ENCODE measurements around the gene RUBCNL. TPM values are rescaled to one million over a fixed set of nuclear protein-coding genes. Genes with fewer than 3 reads are reported as not detected.

The RUBCNL gene
- total RNA-seq, 1 experiment from 2014 or later = not detected

DNA sequence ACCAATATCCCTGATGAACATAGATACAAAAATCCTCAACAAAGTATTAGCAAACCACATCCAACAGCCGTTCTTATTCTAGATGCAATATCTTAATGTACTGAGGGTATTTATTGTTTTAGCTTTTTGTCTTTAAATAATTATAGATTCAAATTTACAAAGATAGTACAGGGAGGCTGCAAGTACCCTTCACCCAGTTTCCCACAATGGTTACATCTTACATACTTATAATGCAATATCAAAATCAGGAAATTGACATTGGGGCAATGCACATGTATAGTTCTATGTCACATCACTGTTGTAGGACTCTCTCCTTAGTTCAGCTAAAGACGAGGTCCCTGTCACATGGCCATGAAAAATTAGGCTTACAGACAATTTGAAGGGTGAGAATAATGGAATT lies 75.8 kb downstream of the RUBCNL start:
- no peaks in the 10 kb centered on the region for H4K20me1 ChIP-seq (ENCODE audit: low read length)
- CTCF ChIA-PET = no interaction called here
- H3K9ac ChIP-seq (ENCODE audit: low read length) = no peak overlapping the region
- no peak overlapping the region for H3K4me3 ChIP-seq (ENCODE audit: low read length)
- TF ChIP-seq EZH2 (IDR thresholded peaks at IDR 0.05; ENCODE audit: low read length, unreplicated experiment) = no peak
- ATAC-seq (no peak), DNase-seq (no peak)
- POLR2A ChIA-PET (ENCODE audit: unreplicated experiment) = no interaction called here
- H2AFZ ChIP-seq (ENCODE audit: low read length) = no peak overlapping the region
- H3K79me2 ChIP-seq (ENCODE audit: low read length) = no peaks in the 10 kb centered on the region
- no peaks in the 10 kb centered on the region for H3K9me3 ChIP-seq (ENCODE audit: low read length)
- H3K9me2 ChIP-seq (replicated peaks; ENCODE audit: low read length) = no peaks in the 10 kb centered on the region
- no peaks in the 10 kb centered on the region for H3F3A ChIP-seq (ENCODE audit: low read length, unreplicated experiment)
- H3K27me3 ChIP-seq (ENCODE audit: low read length) = no peaks in the 10 kb centered on the region
- H3K4me1 ChIP-seq (ENCODE audit: insufficient read depth, low read length) = no peaks in the 10 kb centered on the region
- intact Hi-C loops (cut with micrococcal nuclease) = no loop called here
- no peaks in the 10 kb centered on the region for H3K36me3 ChIP-seq (ENCODE audit: low read depth, low read length)
- no TSS peak for BruUV-seq (replicated peaks)
- no peak overlapping the region for H3K27ac ChIP-seq (ENCODE audit: low read length)
- no peak overlapping the region for H3K4me2 ChIP-seq (ENCODE audit: low read length)

DNA sequence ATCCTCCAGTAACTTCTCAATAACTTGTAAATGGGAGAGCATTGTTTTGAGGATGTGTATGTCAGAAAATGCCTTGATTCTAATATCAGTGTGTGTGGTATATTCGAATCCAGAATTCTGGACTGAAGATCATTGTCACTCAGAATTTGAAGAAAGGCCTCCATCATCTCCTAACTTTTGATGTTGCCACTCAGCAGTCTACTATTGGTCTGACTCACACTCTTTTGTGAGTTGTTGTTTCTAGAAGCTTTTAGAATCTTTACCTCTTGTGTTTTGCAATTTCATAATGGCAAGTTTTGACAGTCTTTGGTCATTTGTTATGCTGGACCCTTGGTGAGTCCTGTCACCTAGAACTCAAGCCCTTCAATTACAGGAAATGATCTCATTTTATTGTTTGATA lies 77.0 kb downstream of the RUBCNL start:
- Histone ChIP-seq H2AFZ (ENCODE audit: low read length) (no peak overlapping the region), H3K36me3 (ENCODE audit: low read depth, low read length) (no peaks in the 10 kb centered on the region), H3K9ac (ENCODE audit: low read length) (no peak overlapping the region), H3K9me3 (ENCODE audit: low read length) (no peaks in the 10 kb centered on the region), H3K4me1 (ENCODE audit: insufficient read depth, low read length) (no peaks in the 10 kb centered on the region), H3F3A (ENCODE audit: low read length, unreplicated experiment) (no peaks in the 10 kb centered on the region), H3K4me3 (ENCODE audit: low read length) (no peak overlapping the region), H3K27ac (ENCODE audit: low read length) (no peak overlapping the region), H3K79me2 (ENCODE audit: low read length) (no peaks in the 10 kb centered on the region), H3K4me2 (ENCODE audit: low read length) (no peak overlapping the region), H3K27me3 (ENCODE audit: low read length) (no peaks in the 10 kb centered on the region), H3K9me2 (replicated peaks; ENCODE audit: low read length) (no peaks in the 10 kb centered on the region), H4K20me1 (ENCODE audit: low read length) (no peaks in the 10 kb centered on the region)
- ATAC-seq (no peak), DNase-seq (no peak)
- TF ChIP-seq EZH2 (IDR thresholded peaks at IDR 0.05; ENCODE audit: low read length, unreplicated experiment) = no peak
- TF ChIP-seq EZH2phosphoT487 (IDR thresholded peaks at IDR 0.05; ENCODE audit: borderline replicate concordance, low read length) = no peak
- TF ChIP-seq, protein P1, sequence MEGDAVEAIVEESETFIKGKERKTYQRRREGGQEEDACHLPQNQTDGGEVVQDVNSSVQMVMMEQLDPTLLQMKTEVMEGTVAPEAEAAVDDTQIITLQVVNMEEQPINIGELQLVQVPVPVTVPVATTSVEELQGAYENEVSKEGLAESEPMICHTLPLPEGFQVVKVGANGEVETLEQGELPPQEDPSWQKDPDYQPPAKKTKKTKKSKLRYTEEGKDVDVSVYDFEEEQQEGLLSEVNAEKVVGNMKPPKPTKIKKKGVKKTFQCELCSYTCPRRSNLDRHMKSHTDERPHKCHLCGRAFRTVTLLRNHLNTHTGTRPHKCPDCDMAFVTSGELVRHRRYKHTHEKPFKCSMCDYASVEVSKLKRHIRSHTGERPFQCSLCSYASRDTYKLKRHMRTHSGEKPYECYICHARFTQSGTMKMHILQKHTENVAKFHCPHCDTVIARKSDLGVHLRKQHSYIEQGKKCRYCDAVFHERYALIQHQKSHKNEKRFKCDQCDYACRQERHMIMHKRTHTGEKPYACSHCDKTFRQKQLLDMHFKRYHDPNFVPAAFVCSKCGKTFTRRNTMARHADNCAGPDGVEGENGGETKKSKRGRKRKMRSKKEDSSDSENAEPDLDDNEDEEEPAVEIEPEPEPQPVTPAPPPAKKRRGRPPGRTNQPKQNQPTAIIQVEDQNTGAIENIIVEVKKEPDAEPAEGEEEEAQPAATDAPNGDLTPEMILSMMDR (conservative IDR thresholded peaks at IDR 0.05; ENCODE audit: low read depth, low read length) = no peak
- intact Hi-C loops (cut with micrococcal nuclease) = no loop called here
- BruUV-seq (replicated peaks) = no TSS peak
- CTCF ChIA-PET = no interaction called here
- POLR2A ChIA-PET (ENCODE audit: unreplicated experiment) = no interaction called here

DNA sequence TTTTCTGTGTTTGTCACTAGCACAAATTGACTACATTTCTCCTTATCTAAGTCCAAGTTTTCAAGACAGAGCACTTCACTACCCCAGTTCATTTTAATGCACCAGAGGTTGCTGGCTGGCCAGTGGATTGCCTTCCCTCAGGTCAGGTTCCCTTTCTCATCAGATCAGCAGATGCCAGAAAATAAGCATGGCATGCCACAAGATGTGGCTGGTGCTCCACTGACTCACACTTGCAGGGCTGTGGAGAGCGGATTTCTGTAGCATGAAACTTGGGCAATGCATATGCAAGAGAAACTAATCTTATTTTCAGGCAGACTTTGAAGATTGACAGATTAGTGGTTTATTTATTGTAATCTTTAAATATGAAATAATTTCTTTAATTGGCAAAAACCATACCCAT lies 79.5 kb downstream of the RUBCNL start:
- ATAC-seq (no peak), DNase-seq (no peak)
- no peak overlapping the region for H2AFZ ChIP-seq (ENCODE audit: low read length)
- no TSS peak for BruUV-seq (replicated peaks)
- H3K36me3 ChIP-seq (ENCODE audit: low read depth, low read length) = no peaks in the 10 kb centered on the region
- H3F3A ChIP-seq (ENCODE audit: low read length, unreplicated experiment) = no peaks in the 10 kb centered on the region
- TF ChIP-seq EZH2 (IDR thresholded peaks at IDR 0.05; ENCODE audit: low read length, unreplicated experiment) = no peak
- no peak for TF ChIP-seq EZH2phosphoT487 (IDR thresholded peaks at IDR 0.05; ENCODE audit: borderline replicate concordance, low read length)
- TF ChIP-seq, protein P1 (conservative IDR thresholded peaks at IDR 0.05; ENCODE audit: low read depth, low read length) = no peak
- POLR2A ChIA-PET (ENCODE audit: unreplicated experiment) = no interaction called here
- H3K4me2 ChIP-seq (ENCODE audit: low read length) = no peak overlapping the region
- no peak overlapping the region for H3K27ac ChIP-seq (ENCODE audit: low read length)
- H3K27me3 ChIP-seq (ENCODE audit: low read length) = no peaks in the 10 kb centered on the region
- H3K4me3 ChIP-seq (ENCODE audit: low read length) = no peak overlapping the region
- no peaks in the 10 kb centered on the region for H3K9me2 ChIP-seq (replicated peaks; ENCODE audit: low read length)
- CTCF ChIA-PET = no interaction called here
- no peaks in the 10 kb centered on the region for H3K79me2 ChIP-seq (ENCODE audit: low read length)
- H3K4me1 ChIP-seq (ENCODE audit: insufficient read depth, low read length) = no peaks in the 10 kb centered on the region
- H3K9me3 ChIP-seq (ENCODE audit: low read length) = no peaks in the 10 kb centered on the region
- no peak overlapping the region for H3K9ac ChIP-seq (ENCODE audit: low read length)
- H4K20me1 ChIP-seq (ENCODE audit: low read length) = no peaks in the 10 kb centered on the region
- intact Hi-C loops (cut with micrococcal nuclease) = no loop called here

Measured in PC-3 (cell line).